GM18498 (cell line): Measurements from ENCODE around the gene AUNIP.
"Not testable (repeated sequence)": the region's sequence is repeated elsewhere in the genome, so short reads cannot be mapped to it uniquely, and the experiment has no call there.

ENCODE experiments used
- ATAC-seq: cut with Tn5 transposase; IDR thresholded peaks from one replicate; pipeline ENCODE4 v1.9.1; 2021; ENCODE audit warnings: mild to moderate bottlenecking, moderate library complexity; ENCODE audit not compliant: unreplicated experiment

The AUNIP gene

DNA sequence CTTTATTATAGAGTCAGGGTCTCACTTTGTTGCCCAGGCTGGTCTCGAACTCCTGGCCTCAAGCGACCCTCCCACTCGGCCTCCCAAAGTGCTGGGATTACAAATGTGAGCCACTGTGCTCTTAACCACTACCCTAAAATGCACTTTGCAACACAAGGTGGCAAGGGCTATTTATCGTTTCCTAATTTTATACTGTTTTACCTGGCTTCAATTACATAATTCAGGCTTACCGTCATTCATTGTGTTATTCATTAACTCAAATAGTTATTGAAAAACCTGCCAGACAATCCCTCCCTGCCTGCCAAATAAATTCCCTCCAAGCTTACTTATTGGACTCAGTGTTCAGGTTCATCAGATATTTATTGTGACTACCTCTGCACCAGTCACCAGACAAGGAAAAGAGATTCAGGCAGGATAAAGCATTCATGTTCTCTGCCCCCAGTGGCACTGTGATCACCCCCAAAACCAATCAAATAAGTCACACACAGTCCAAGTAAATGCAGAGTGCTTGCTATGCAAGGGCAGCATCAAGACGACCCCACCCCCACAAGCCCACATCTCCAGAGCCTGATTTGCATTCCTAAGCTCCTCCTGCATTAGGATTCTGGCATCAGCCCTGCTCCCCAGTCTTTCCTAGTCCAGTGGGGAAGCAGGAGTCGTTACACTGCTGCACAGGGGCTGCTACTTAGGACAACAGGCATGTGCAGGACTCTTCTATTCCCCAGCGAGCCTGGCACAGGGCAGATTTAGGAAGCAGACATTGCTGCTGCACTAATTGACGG is 8.1 kb upstream of the AUNIP start:
- ATAC-seq: no peak

DNA sequence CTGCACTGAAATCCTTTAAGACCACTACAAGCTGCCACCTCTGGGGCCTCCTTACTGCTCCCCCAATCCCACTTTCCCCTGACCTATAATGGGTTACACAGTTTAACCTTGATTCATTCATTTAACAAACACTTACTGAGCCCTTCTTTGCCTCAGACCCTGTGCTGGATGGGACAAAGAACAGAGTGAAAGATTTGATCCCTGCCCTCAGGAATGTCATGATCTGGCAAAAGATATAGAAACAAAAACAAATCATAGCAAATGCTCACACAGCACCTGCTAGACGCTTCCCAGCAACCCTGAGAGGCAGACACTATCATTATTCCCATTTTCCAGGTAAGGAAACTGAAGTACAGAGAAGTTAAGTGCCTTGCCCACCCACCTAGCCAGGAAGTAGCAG is 7.0 kb upstream of the AUNIP start:
- ATAC-seq: no peak

DNA sequence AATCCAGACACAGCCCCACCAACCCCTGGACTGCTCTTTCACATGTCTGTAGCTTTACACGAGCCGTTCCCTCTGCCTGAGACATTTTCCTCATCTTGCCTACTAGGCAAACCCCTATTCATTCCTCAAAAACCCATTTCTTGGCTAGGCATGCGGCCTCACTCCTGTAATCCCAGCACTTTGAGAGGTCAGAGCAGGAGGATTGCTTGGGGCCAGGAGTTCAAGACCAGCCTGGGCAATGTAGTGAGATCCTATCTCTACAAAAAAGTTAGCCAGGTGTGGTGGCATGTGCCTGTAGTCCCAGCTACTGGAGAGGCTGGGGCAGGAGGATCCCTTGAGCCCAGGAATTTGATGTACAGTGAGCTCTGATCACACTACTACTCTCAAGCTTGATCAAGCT is 5.2 kb upstream of the AUNIP start:
- ATAC-seq: no peak

DNA sequence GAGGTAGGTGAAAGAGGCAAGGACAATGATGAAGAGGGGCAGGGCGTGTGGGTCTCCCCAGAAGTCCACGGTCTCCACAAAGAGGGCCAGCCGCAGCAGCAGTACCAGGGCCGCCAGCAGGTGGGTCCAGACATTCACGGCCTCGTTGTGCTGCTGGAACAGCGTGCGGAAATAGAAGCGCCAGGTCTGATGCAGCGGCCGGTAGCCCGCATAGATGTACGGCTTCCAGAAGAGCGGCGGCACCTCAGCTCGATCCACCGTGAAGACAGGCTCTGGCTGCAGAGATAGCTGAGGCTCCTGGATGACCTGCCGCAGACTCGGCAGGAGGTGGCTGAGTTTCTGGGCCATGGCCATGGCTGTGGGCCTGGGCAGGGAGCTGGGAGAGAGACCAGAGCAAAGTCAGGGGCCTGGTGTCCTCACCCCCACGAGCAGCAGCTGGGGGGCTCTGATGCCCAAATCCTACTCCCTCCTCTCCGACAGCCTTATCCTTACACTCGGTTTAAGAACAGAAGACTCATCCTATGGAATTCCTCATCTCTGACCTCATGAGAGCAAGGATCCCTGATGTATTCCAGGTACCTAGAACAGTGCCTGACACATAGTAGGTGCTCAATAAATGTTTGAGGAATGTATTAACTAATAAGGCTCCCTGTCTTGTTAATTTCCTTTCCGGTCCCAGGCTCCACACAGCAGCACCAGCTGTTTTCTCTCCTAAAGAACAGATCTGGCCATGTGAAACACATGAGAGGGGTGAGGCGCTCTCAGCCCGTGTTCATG is 4.4 kb upstream of the AUNIP start:
- no peak for ATAC-seq

DNA sequence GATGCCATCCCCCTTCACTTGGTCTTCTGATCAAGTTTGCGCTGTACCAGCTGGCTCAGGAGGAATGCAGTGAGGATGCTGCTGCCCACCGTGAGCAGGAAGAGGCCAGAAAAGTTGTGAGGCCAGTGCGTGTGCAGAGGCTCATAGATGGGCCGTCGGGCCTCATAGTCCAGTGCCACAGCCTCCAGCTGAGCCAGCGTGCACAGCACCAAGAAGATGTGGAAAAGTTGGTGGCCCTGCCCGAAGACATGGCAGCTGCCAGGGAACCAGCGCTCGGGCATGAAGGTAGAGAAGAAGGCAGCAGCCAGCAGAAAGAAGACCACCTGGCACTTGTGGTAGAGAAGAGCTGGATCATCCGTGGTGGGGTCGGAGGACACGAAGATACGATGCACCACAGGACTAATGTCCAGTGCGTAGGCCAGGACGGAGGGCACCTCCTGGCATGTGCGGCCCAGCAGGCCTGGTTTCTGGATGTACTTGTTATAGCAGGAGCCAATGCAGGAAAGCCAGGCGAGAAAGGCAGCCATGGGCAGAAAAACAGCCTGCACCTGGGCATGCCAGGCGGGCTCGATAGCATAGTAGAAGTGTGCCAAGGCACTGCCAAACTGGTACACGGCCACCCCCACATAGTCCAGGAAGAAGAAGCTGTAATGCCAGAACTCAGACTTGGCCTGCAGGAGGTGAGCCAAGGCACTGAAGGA is 3.7 kb upstream of the AUNIP start:
- no peak for ATAC-seq

DNA sequence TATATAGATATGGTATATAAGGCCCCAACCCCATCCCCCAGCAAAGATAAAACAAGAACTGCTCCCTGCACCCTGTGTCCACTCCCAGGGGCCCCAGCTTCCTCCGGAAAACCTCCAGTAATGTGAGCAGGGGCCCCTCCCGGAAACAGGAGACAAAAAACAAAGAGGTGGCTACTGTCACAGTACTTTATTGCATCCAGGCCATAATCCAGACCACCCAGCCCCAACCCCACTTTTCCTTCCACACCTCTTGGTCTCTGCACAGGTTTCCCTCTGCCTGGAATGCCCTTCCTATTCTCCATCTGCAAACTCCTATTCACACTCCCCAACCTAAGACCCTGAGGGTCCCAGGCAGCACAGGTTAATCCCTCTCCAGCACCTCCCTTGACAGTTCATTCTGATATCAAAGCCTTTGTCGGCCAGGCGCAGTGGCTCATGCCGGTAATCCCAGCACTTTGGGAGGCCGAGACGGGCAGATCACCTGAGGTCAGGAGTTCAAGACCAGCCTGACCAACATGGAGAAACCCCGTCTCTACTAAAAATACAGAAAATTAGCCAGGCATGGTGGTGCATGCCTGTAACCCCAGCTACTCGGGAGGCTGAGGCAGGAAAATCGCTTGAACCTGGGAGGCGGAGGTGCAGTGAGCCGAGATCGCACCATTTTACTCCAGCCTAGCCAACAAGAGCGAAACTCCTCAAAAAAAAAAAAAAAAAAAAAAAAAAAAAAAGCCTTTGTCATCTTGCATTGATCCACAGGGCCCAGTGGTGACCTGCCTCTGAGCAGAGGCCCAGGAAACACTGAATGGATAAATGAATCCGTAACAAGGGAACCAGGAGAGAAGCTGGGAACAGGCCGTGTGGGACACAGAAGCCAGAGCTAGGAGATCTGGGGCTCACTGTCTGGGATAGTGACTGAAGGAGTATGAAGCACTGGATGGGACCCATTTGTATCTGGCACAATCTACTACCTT is 2.3 kb upstream of the AUNIP start:
- ATAC-seq: no peak

DNA sequence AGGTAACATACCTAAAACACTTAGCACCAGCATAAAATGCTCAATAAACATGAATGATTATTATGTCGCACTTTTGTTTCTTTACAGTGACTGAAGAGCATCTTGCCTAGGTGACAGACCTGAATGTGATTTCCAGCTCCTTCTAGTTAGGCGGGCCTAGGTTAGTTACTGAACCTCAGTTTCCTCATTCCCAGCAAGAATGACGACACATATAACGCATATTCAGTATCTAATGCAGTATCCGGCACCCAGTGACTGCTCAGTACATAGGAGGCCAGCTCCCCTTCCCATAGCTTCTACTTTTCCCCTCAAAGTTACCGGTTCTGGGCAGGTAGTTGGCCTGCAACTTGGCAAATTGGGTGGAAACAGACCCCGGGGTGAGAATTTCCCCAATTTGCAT is 763 bp downstream of the AUNIP start:
- no peak for ATAC-seq

DNA sequence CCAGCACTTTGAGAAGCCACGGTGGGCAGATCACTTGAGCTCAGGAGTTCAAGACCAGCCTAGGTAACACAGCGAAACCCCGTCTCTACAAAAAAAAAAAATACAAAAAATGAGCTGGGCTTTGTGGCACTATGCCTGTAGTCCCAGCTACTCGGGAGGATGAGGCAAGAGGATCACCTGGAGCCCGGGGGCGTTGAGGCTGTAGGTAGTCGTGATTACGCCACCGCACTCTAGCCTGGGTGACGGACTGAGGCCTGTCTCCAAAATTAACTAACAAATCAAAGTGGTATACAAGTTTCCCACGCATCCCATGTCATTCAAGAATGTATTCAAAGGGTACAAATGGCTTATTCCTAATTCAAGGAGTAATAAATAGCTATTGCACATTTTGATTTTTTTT is 2.4 kb downstream of the AUNIP start:
- no peak for ATAC-seq

DNA sequence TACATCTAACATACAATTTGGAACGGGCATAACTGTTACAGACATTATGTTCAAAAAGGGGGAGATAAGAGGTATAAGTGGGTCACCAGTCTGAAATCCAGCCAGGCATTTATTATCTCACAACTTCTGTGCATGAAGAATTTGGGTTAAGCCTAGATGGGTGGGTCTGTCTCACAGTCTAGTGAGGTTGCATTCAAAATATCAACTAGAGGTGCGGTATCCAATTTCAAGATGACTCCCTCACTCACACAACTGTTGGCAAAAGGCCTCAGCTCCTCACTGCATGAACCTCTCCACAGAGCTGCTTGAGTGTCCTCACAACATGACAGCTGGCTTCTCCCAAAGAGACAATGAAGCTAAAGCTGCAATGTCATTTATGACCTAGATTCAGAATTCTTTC is 4.7 kb downstream of the AUNIP start:
- no peak for ATAC-seq

DNA sequence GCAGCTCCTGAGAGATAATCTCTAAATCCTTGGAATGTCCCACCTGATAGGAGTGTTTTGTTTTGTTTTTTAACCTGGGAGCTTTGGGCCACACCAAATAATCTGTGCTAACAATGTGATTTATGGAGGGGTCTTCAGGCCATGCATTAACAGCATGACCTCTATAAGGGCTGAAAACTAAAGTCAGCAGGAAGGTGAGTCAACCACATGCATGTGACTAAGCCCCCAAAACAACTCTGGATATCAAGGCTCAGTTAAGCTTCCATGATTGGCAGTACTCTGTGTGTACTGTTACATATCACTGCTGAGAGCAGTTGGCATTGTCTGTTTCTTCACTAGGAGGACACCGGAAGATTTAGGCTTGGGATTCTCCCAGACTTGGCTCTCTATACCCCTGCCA is 10.7 kb downstream of the AUNIP start:
- no peak for ATAC-seq

DNA sequence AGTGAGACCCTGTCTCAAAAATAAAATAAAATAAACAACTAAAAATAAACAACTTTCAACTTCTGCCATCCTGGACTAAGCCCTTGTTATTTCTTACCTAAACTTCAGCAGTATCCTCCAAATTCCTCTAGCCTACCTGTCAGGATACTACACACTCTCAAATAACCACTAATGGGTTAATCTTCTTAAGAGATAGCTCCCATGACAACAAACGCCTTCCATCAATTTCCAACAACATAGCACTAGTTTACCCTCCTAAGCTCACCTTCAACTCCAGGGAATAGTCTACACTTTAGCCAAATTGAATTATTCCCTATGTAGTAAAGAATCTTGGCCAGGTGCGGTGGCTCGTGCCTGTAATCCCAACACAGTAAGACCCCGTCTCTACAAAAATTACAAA is 11.3 kb downstream of the AUNIP start:
- no peak for ATAC-seq

DNA sequence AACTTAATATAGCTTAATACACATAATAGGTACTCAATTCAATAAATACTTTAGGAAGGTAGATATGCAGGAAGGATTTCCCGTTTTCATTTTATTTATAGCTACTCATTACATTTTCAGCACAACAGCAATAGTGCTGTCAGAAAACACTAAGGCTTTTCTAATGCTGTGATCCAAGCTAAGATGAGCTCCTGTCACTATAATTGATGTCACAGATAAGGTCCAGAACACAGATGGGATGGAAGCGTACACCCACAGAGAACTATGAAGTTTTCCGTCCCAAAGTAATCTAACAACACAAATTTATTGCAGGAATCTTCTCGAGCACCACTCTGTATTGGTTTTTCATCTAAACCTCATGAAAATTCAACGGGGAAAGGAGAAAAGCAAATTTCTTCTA is 13.6 kb downstream of the AUNIP start:
- no peak for ATAC-seq

DNA sequence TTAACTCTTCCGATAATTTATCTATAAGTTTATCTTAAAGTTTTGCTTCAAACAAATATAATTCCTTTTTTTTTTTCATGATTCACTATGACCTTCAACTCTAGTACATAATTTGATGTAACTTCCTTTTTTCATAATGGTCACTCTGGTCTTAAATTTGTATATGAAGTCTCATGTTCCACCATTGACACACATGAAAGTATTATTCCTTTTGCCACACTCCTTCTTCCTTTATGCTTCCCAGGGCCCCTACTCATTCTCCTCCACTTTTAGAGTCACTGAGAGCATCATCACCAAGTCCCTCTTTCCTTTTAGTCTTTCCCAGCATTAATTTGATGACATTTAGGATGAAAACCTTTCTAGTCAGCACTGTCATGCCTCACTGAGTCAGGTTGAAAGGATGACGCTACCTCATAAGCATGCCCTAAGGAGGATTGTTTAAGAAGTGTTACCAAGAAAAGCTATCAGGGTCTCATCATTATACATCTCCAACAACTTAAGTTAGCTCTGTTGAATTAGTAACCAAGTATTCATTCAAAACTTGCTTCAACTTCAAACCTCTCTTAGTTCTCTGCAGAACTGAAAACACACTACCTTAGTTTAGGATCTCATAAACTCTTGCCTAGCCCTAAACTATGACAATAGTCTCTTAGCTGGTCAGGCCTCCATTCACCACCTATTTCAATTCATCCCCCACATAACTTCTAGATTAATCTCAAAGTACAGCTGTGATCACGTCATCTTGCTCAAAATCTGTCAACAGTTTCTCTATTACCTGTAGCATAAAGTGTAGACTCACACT is 14.5 kb downstream of the AUNIP start:
- ATAC-seq: no peak

DNA sequence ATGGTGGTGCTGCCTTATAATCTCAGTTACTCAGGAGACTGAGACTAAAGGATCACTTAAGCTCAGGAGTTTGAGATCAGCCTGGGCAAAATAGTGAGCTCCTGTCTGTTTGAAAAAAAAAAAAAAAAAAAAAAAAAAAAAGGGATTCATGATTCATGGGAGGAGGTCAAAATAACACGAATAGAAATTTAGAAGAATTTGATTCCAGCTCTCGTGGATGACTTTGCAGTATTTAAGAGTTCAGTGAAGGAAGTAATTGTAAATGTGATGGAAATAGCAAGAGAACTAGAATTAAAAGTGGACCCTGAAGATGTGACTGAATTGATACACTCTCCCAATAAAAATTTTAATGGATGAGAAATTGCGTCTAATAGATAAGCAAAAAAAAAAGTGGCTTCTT is 15.8 kb downstream of the AUNIP start:
- ATAC-seq: no peak

DNA sequence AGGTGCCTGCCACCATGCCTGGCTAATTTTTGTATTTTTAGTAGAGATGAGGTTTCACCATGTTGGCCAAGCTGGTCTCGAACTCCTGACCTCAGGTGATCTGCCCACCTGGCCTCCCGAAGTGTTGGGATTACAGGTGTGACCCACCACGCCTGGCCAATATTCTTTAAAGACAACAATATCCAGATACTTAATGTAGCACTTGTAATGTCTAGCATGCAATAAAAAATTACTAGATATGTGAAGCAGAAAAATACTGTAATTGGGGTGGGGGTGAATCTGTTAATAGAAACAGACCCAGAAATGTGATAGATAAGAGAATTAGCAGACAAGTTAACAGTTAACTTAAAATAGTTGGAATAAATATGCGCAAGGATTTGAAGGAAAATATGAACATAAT is 19.4 kb downstream of the AUNIP start:
- ATAC-seq: not testable (repeated sequence)

DNA sequence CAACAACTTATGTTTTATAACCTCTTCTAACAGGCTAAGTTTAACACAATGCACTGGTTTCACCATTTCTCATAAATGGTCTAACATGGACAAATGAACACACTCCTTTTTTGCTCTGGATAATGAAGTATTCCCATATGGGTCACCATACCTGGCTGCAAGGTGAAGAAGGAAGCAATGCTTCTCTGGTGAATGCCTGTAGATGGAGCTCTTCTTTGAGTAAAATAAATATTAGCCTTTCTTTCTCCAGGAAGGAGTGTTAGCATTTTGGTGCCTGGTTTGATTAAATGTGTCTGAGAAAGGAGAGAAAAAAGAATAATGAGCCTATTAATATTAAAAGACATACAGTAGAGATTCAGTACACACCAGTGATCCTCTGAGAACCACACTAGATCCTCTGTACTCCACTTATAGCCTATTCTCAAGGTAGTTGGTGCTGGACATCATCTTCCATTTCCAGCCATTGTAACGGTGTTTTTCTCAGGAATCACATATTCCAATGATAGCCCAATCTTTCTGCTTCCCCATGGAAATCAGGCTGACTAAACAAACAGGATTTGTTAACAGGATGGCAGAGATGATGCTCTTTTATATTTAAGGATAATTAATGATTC is 21.9 kb downstream of the AUNIP start:
- ATAC-seq: no peak

DNA sequence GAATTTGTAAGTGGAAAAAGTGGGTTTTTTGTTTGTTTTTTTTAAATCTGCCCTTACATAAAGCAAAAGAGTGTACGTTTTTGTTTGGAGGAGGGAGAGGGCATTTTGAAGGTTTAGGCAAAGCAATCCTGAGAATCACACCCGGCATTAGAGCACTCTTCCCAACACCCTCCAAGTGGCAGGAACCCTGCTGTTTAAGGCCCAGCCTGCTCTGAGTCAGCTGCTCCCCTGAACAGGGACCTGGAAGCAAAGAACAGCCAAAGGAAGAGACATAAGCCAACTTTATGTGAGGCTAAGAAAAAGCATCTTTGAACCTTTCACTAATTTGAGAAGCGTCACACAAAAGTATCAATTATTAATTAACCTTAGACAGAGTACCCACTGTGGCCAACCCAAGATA is 22.6 kb downstream of the AUNIP start:
- ATAC-seq: no peak

DNA sequence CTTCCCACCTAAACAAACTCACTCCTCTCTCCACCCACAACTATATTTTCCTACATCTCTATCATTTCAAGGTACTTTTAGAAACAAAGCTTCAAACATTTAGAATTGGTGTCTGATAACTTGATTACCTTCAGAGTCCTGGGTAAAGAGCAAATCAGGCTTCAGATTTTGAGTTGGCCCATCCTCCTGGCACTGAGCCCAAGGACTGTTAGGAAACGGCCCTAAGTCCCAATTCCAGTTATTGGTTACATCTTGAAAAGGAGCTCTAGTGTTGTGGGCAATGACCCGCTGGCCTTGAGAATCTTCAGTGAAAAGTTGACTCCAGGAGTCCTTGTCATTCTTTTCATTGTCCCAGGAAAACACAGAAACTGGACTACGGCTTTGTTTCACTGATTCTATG is 24.4 kb downstream of the AUNIP start:
- no peak for ATAC-seq

DNA sequence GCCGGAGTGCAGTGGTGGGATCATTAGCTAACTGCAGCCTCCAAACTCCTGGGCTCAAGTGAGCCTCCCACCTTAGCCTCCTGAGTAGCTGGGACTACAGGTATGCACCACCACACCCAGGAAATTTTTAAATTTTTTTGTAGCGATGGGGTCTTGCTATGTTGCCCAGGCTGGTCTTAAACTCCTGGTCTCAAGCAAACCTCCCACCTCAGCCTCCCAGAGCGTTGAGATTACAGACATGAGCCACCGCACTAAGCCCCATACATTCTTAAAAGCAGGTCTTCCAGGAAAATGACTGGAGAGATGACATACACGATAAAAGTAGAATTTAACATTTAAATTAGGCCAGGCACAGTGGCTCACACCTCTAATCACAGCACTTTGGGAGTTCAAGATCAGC is 26.1 kb downstream of the AUNIP start:
- no peak for ATAC-seq
